GM18873 (cell line): ENCODE results near the gene HELZ.

Experiments used
- ATAC-seq: cut with Tn5 transposase; IDR thresholded peaks from one replicate; pipeline ENCODE4 v1.9.1; 2021; ENCODE audit warnings: mild to moderate bottlenecking, moderate library complexity, moderate number of reproducible peaks; ENCODE audit not compliant: unreplicated experiment, low FRiP score

The HELZ gene

GRCh38 chr17:67038861-67039365 is 206.1 kb downstream of the HELZ start:
- ATAC-seq, result no peak

DNA sequence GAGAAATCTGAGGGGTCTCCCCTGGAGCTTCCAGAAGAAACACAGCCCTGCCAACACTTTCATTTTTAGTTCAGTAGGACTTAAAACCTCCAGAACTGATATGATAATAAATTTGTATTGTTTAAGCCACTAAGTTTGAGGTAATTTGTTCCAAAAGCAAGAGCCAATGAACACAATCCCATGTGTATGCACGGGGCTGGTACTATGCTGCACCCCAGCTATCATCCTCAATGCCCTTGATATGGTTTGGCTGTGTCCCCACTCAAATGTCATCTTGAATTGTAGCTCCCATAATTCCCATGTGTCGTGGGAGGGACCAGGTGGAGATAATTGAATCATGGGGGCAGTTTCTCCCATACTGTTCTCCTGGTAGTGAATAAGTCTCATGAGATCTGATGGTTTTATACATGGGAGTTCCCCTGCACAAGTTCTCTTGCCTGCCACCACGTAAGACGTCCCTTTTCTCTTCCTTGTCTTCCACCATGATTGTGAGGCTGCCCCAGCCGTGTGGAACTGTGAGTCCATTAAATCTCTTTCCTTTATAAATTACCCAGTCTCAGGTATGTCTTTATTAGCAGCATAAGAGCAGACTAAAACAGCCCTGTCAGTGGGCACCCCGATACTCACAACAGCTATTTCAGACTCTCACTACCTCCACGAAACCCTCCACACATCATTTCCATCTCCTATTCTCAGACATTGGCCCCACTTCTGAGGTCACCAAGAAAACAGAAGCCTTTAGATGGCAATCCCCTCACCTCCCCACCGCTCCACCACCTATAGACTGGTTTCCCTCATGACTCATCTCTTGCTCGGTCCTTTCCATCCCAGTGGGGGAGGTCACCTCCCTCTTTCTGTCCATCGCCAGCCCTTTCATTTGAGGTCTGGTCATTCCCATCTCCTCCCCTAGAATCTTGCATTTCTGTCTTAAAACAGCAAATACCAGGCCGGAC is 209.6 kb downstream of the HELZ start:
- peak; percentile 89 for ATAC-seq

GRCh38 chr17:67033613-67034012 is 211.4 kb downstream of the HELZ start:
- no peak for ATAC-seq

- no peak for ATAC-seq
Observed at GRCh38 chr17:67032985-67033384, 212.0 kb downstream of the HELZ start.

DNA sequence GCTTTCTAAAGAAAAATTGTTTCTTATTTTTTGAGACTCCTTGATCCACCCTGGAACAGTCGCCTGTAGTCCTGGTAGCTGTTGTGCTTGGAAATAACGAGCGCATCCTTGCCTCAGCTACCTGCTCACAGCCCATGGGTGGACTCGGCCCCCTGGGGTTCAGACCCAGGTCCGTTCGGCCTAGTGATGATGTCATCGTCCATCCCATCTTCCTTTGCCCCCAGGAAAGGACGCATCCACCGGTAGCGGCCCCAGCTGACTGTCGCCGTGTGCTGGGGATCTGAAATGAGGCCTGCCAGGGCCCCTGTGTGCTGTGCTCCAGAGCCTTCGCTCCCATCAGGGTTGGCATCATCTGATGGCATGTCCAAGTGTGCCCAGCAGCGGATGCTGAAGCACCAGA is 212.6 kb downstream of the HELZ start:
- ATAC-seq, result no peak

GRCh38 chr17:67030641-67031040 is 214.4 kb downstream of the HELZ start:
- no peak for ATAC-seq

GRCh38 chr17:67027031-67027628 is 217.9 kb downstream of the HELZ start:
- no peak for ATAC-seq

GRCh38 chr17:67026341-67026740 is 218.7 kb downstream of the HELZ start:
- ATAC-seq, result no peak

DNA sequence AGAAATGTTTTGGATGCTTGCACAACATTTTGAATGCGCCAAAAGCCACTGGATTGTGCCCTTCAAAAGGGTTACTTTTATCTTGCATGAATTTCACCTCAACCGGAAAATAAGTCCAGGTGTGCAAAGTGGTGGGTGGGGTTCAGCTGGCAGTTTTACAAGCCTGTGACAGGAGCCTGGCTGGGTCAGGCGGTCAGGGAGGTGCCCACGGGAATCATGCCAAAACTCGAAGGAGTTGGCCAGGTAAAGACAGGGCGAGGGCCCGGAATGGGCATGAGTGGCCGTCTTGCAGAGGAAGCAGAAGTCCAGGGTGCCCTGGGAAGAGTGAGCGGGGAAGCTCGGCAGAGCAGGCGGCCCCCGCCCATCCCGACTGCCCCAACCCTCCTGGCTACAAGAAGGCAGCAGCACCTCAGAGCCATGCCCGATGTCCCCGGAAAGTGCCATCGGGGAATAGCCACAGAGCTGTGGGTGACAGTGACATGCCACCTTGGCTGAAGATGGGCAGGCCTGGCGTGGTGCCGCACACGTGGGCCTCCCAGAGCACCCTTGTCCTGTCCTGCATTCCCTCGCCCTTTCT is 219.7 kb downstream of the HELZ start:
- no peak for ATAC-seq

- ATAC-seq, result no peak
Observed at GRCh38 chr17:67024736-67025135, 220.3 kb downstream of the HELZ start.

GRCh38 chr17:67022451-67022810 is 222.6 kb downstream of the HELZ start:
- ATAC-seq, result no peak

DNA sequence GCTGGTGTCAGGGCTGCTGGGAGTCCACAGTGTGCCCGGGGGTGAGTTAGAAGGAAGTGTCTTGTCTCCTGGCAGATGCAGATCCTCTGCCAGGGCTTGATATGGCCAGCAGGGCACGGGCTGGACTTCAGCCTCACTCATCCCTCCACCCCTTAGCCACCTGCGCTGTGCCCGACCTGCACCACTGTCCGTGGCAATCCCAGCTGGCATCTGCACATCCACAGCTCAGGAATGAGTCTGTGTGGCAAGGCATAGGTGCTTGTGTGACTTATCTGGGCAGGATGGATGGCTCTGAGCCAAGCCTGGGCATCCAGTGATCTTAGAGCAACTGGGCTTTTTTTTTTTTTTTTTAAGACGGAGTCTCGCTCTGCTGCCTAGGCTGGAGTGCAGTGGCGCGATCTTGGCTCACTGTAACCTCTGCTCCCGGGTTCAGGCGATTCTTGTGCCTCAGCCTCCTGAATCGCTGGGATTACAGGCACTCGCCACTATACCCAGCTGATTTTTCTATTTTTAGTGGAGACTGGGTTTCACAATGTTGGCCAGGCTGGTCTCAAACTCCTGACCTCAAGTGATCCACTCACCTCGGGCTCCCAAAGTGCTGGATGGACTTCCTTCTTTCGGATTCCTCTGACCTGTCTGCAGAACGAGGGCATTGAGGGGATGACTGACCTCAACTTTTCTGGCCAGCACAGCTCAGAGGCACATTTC is 223.1 kb downstream of the HELZ start:
- ATAC-seq, result no peak

DNA sequence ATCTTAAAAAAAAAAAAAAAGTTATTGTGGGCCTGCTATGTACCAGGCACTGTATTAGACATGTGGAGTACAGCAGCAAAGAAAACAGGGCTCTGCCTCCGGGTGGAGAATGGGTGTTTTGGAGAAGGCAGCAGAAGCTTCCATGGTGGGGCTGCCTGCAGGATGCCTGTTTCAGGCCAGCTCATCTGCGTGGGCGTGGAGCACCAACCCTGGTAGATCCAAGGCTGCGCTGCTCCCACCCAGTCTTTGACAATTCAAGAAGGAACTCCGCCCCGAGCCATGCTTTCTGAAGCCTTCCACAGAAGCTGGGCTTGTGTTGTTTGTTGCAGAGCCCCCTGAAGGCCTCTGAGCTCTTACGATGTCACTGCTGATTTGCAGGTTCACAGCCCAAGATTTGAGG is 223.8 kb downstream of the HELZ start:
- no peak for ATAC-seq
